Panc1 (cell line): ENCODE data around the gene CMTM3. TPM values are rescaled to one million over a fixed set of nuclear protein-coding genes. Genes with fewer than 3 reads are reported as not detected.

Experiments
- ATAC-seq: fragments of 200-7000 bp; cut with Tn5 transposase; 2 replicates; pipeline ENCODE4 v1.9.1; 2020; ENCODE audit warnings: mild to moderate bottlenecking, moderate library complexity
- BruUV-seq: library from RNA; stranded (reverse); fragments of 400-500 nt; replicated peaks from 2 replicates; lab custom pipeline; 2021; lab: Mats Ljungman, UMichigan
- CTCF ChIA-PET: fragments of 300-600 bp; sonication (Branson Sonifier 250); formaldehyde crosslinking; loops from one replicate; lab custom pipeline; 2022; ENCODE audit warnings: antibody characterized with exemption; lab: Charles Lee
- POLR2A ChIA-PET: fragments of 300-600 bp; sonication (Branson Sonifier 250); formaldehyde crosslinking; loops from one replicate; lab custom pipeline; 2022; ENCODE audit warnings: antibody characterized with exemption; lab: Charles Lee
- DNase-seq: peaks from one replicate; pipeline ENCODE4 v3.0.0-alpha.2; 2010; ENCODE audit warnings: low read depth, low spot score
- H3K27ac ChIP-seq: 2 replicates; pipeline ENCODE4 v1.5.1; 2011; ENCODE audit warnings: mild to moderate bottlenecking, low read length, inconsistent platforms
- H3K27me3 ChIP-seq: fragments of 200-500 bp; sonication (Bioruptor generic); 2 replicates; pipeline ENCODE4 v1.6.0; 2014; ENCODE audit warnings: low read length, inconsistent platforms; ENCODE audit not compliant: control insufficient read depth, insufficient read depth
- H3K36me3 ChIP-seq: fragments of 200-500 bp; sonication (Bioruptor generic); 2 replicates; pipeline ENCODE4 v1.5.1; 2014; ENCODE audit warnings: inconsistent platforms, mild to moderate bottlenecking, low read length, moderate library complexity; ENCODE audit not compliant: control insufficient read depth, insufficient read depth
- H3K4me1 ChIP-seq: 2 replicates; pipeline ENCODE4 v1.5.1; 2011; ENCODE audit warnings: inconsistent platforms, mild to moderate bottlenecking, low read length, moderate library complexity; ENCODE audit not compliant: control insufficient read depth, insufficient read depth
- H3K4me3 ChIP-seq, 2 experiments: 2 replicates each; pipeline ENCODE4 v1.5.1; 2011 to 2012; ENCODE audit warnings: low read depth in 2 of 2, low read length in 2 of 2, mild to moderate bottlenecking in 2 of 2, inconsistent platforms in 1 of 2, moderate library complexity in 1 of 2
- H3K9me3 ChIP-seq: fragments of 200-500 bp; sonication (Bioruptor generic); 2 replicates; pipeline ENCODE4 v1.5.1; 2014; ENCODE audit warnings: low read depth, mild to moderate bottlenecking, inconsistent platforms, low read length, moderate library complexity; ENCODE audit not compliant: control insufficient read depth, insufficient read depth
- POLR2AphosphoS5 ChIP-seq: IDR thresholded peaks from 2 replicates; pipeline ENCODE4 v1.6.1; 2012; ENCODE audit warnings: mild to moderate bottlenecking, low read depth, low read length, moderate library complexity
- SIN3A ChIP-seq: IDR thresholded peaks from 2 replicates; pipeline ENCODE4 v1.6.1; 2012; ENCODE audit warnings: low read depth, mild to moderate bottlenecking, low read length, moderate library complexity, borderline replicate concordance; ENCODE audit not compliant: insufficient read depth
- TCF7L2 ChIP-seq: IDR thresholded peaks from 2 replicates; pipeline ENCODE4 v1.6.1; 2011; ENCODE audit warnings: mild to moderate bottlenecking, low read depth, low read length, inconsistent platforms
- in situ Hi-C: cut with HindIII; loops from 2 replicates; pipeline ENCODE4 v1.10.0; 2016; ENCODE audit warnings: low sequenced_read_pairs, low pct_unique_long_range_greater_than_20kb
- intact Hi-C: fragments of 100-400 bp; cut with micrococcal nuclease; formaldehyde crosslinking; loops from one replicate; pipeline ENCODE4 v1.10.0; 2022; ENCODE audit not compliant: unreplicated experiment
- total RNA-seq: library from RNA; stranded (reverse); gene quantifications from one replicate; pipeline ENCODE4 v1.2.1, GENCODE V29; 2021; ENCODE audit not compliant: unreplicated experiment
- TF ChIP-seq, protein P1 (sequence below), 2 experiments: IDR thresholded peaks; 2 replicates each; pipeline ENCODE4 v1.6.1; 2011 to 2012; ENCODE audit warnings: low read depth in 2 of 2, control low read depth in 1 of 2, low read length in 1 of 2, mild to moderate bottlenecking in 1 of 2, moderate library complexity in 1 of 2; ENCODE audit not compliant: insufficient read depth in 1 of 2
- TF ChIP-seq, protein P2 (sequence below): fragments of 450-650 bp; IDR thresholded peaks from 2 replicates; pipeline ENCODE4 v1.5.1; 2017; ENCODE audit warnings: mild to moderate bottlenecking

The CMTM3 gene
- total RNA-seq, 1 experiment from 2014 or later, result 45.8 TPM

DNA sequence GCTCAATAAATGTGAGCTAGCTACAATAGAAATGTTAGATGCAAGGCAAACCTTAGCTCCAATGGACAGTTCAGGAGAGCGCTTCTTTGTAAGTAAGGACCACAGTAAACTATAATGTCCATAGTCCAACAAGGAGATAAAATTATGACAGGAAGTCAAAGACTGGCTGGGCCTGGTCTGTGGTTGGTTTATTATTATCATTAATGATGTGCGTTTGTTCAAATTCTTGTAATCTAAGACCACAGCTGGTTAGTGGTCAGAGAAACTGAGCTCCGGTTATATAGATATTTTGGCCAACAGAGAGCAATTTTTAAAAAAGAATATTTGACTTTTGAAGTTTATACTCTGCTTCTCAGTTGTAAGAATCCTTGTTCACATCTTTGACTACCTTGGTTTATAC, 30.0 kb upstream of the CMTM3 start:
- H3K36me3 ChIP-seq, result no peaks in the 10 kb centered on the region
- H3K27me3 ChIP-seq, result no peaks in the 10 kb centered on the region
- no peaks in the 10 kb centered on the region for H3K9me3 ChIP-seq
- TF ChIP-seq, protein P1, sequence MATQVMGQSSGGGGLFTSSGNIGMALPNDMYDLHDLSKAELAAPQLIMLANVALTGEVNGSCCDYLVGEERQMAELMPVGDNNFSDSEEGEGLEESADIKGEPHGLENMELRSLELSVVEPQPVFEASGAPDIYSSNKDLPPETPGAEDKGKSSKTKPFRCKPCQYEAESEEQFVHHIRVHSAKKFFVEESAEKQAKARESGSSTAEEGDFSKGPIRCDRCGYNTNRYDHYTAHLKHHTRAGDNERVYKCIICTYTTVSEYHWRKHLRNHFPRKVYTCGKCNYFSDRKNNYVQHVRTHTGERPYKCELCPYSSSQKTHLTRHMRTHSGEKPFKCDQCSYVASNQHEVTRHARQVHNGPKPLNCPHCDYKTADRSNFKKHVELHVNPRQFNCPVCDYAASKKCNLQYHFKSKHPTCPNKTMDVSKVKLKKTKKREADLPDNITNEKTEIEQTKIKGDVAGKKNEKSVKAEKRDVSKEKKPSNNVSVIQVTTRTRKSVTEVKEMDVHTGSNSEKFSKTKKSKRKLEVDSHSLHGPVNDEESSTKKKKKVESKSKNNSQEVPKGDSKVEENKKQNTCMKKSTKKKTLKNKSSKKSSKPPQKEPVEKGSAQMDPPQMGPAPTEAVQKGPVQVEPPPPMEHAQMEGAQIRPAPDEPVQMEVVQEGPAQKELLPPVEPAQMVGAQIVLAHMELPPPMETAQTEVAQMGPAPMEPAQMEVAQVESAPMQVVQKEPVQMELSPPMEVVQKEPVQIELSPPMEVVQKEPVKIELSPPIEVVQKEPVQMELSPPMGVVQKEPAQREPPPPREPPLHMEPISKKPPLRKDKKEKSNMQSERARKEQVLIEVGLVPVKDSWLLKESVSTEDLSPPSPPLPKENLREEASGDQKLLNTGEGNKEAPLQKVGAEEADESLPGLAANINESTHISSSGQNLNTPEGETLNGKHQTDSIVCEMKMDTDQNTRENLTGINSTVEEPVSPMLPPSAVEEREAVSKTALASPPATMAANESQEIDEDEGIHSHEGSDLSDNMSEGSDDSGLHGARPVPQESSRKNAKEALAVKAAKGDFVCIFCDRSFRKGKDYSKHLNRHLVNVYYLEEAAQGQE (IDR thresholded peaks at IDR 0.05; ENCODE audit: insufficient read depth in 1 of 2, low read depth in 2 of 2, low read length in 1 of 2), result no peak
- TF ChIP-seq, protein P2, sequence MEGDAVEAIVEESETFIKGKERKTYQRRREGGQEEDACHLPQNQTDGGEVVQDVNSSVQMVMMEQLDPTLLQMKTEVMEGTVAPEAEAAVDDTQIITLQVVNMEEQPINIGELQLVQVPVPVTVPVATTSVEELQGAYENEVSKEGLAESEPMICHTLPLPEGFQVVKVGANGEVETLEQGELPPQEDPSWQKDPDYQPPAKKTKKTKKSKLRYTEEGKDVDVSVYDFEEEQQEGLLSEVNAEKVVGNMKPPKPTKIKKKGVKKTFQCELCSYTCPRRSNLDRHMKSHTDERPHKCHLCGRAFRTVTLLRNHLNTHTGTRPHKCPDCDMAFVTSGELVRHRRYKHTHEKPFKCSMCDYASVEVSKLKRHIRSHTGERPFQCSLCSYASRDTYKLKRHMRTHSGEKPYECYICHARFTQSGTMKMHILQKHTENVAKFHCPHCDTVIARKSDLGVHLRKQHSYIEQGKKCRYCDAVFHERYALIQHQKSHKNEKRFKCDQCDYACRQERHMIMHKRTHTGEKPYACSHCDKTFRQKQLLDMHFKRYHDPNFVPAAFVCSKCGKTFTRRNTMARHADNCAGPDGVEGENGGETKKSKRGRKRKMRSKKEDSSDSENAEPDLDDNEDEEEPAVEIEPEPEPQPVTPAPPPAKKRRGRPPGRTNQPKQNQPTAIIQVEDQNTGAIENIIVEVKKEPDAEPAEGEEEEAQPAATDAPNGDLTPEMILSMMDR, result no peak
- TF ChIP-seq SIN3A, result no peak
- H3K27ac ChIP-seq, result no peak overlapping the region
- CTCF ChIA-PET, result no interaction called here
- H3K4me1 ChIP-seq, result no peaks in the 10 kb centered on the region; the same call in 1 of the 2 replicates
- POLR2A ChIA-PET, result no interaction called here
- in situ Hi-C loops, result no loop called here
- ATAC-seq (no peak), DNase-seq (no peak)
- intact Hi-C loops, result no loop called here
- no TSS peak for BruUV-seq
- no peak overlapping the region for H3K4me3 ChIP-seq

DNA sequence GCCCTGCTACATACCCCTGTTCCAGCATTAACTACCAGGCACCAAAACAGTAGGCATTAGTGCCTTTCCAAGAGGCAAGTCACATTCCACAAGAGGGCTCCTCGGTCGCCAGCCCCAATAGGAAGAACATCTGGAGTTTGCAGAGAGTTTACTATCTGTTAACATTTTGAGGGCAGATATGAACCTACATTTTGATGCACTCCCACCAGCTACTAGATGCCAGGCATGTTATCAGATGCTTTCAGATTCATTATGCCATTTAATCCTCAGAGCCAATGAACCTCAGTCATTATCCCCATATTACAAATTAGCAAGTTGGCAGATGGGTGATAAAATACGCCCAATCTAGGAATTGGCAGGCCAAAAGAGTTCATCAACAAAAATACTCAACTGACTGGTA, 29.4 kb upstream of the CMTM3 start:
- CTCF ChIA-PET, result no interaction called here
- intact Hi-C loops, result no loop called here
- POLR2A ChIA-PET, result interaction anchor here (0.5 kb wide), 1 partner anchor 15 kb away, joined by 10 read pairs; no protein-coding TSS in a partner anchor
- Histone ChIP-seq H3K9me3 (no peaks in the 10 kb centered on the region), H3K4me1 (no peaks in the 10 kb centered on the region), H3K27ac (no peak overlapping the region), H3K4me3 (no peak overlapping the region), H3K27me3 (no peaks in the 10 kb centered on the region), H3K36me3 (no peaks in the 10 kb centered on the region)
- in situ Hi-C loops, result no loop called here
- no peak for TF ChIP-seq TCF7L2
- TF ChIP-seq, protein P2, result no peak
- no peak for TF ChIP-seq POLR2AphosphoS5
- no peak for TF ChIP-seq SIN3A
- TF ChIP-seq, protein P1 (IDR thresholded peaks at IDR 0.05; ENCODE audit: insufficient read depth in 1 of 2, low read depth in 2 of 2, low read length in 1 of 2), result no peak
- no TSS peak for BruUV-seq
- DNase-seq, result no peak
- no peak for ATAC-seq
